MM.1S (cell line): Measurements from ENCODE around the gene GRK3.
"Not testable (repeated sequence)": the region's sequence is repeated elsewhere in the genome, so short reads cannot be mapped to it uniquely, and the experiment has no call there.

Experiments
- DNase-seq: peaks from one replicate; pipeline ENCODE4 v3.0.0-alpha.2; 2015
- H2AFZ ChIP-seq: fragments of 300-600 bp; sonication (generic); 2 replicates; pipeline ENCODE4 v1.6.0; 2016; ENCODE audit warnings: antibody characterized with exemption, low read length
- H3F3A ChIP-seq: fragments of 300-600 bp; sonication (generic); 2 replicates; pipeline ENCODE4 v1.6.1; 2016; ENCODE audit warnings: mild to moderate bottlenecking, antibody characterized with exemption, low read length, moderate library complexity, mixed read lengths; ENCODE audit not compliant: insufficient read depth
- H3K27ac ChIP-seq: fragments of 300-600 bp; sonication (generic); 2 replicates; pipeline ENCODE4 v1.5.1; 2016; ENCODE audit warnings: mild to moderate bottlenecking, low read length
- H3K27me3 ChIP-seq: fragments of 300-600 bp; sonication (generic); replicated peaks from 2 replicates; pipeline ENCODE4 v1.6.0; 2016; ENCODE audit warnings: low read length; ENCODE audit not compliant: insufficient read depth
- H3K36me3 ChIP-seq: fragments of 300-600 bp; sonication (generic); replicated peaks from 2 replicates; pipeline ENCODE4 v1.6.1; 2016; ENCODE audit warnings: mild to moderate bottlenecking, low read length, mixed read lengths; ENCODE audit not compliant: insufficient read depth
- H3K4me1 ChIP-seq: fragments of 300-600 bp; sonication (generic); 2 replicates; pipeline ENCODE4 v1.6.1; 2016; ENCODE audit warnings: low read length, mixed read lengths
- H3K4me2 ChIP-seq: fragments of 300-600 bp; sonication (generic); 2 replicates; pipeline ENCODE4 v1.6.0; 2016; ENCODE audit warnings: low read depth, low read length
- H3K4me3 ChIP-seq: fragments of 300-600 bp; sonication (generic); 2 replicates; pipeline ENCODE4 v1.5.1; 2016; ENCODE audit warnings: low read length, mixed read lengths
- H3K79me2 ChIP-seq: fragments of 300-600 bp; sonication (generic); 2 replicates; pipeline ENCODE4 v1.6.1; 2016; ENCODE audit warnings: mixed run types, low read length, mixed read lengths
- H3K9ac ChIP-seq: fragments of 300-600 bp; sonication (generic); 2 replicates; pipeline ENCODE4 v1.6.1; 2016; ENCODE audit warnings: low read length, mixed read lengths
- H3K9me2 ChIP-seq: fragments of 300-600 bp; sonication (generic); replicated peaks from 2 replicates; pipeline ENCODE4 v1.6.1; 2016; ENCODE audit warnings: mild to moderate bottlenecking, low read length, mixed read lengths; ENCODE audit not compliant: insufficient read depth
- H3K9me3 ChIP-seq: fragments of 300-600 bp; sonication (generic); replicated peaks from 2 replicates; pipeline ENCODE4 v1.6.1; 2016; ENCODE audit warnings: mild to moderate bottlenecking, low read length, mixed read lengths; ENCODE audit not compliant: insufficient read depth
- H4K20me1 ChIP-seq: fragments of 300-600 bp; sonication (generic); 2 replicates; pipeline ENCODE4 v1.6.1; 2016; ENCODE audit warnings: mild to moderate bottlenecking, low read length, moderate library complexity, mixed read lengths; ENCODE audit not compliant: insufficient read depth
- EZH2 ChIP-seq: fragments of 300-600 bp; sonication (generic); optimal IDR thresholded peaks from 2 replicates; pipeline ENCODE3; 2017; ENCODE audit warnings: low read depth, mild to moderate bottlenecking, antibody characterized with exemption, low read length, mixed read lengths
- EZH2phosphoT487 ChIP-seq: fragments of 300-600 bp; sonication (generic); IDR thresholded peaks from 2 replicates; pipeline ENCODE4 v1.6.1; 2018; ENCODE audit warnings: antibody characterized with exemption, low read length
- TF ChIP-seq, protein P1 (sequence below): fragments of 300-600 bp; sonication (generic); IDR thresholded peaks from 2 replicates; pipeline ENCODE4 v1.5.1; 2016; ENCODE audit warnings: antibody characterized with exemption, low read length, mixed read lengths

GRK3 gene

DNA sequence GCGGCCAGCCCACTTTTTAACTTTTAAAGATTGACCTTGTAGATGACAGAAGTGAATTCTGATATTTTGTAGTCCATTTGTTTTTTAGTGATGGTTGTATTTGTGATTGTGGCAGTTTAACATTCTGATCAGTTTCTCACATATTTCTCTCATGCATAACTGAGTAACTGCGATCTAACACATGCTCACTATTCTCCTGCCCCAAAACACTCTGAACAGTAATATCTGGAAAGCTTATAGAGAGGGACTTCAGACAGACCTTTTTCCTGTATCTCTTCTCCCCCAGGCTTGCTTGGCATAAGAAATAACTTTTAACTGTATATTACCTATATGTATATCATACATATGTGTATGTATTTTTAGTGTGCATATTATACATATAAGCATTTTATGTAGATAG is 140.2 kb downstream of the GRK3 start:
- no peak for DNase-seq
- Histone ChIP-seq H3K4me1 (no peaks in the 10 kb centered on the region), H3F3A (no peaks in the 10 kb centered on the region), H3K36me3 (no peaks in the 10 kb centered on the region), H2AFZ (no peak overlapping the region), H3K4me2 (no peak overlapping the region), H3K27ac (no peak overlapping the region), H4K20me1 (no peaks in the 10 kb centered on the region), H3K79me2 (no peaks in the 10 kb centered on the region), H3K4me3 (no peak overlapping the region), H3K9me3 (no peaks in the 10 kb centered on the region), H3K9me2 (no peaks in the 10 kb centered on the region), H3K9ac (no peak overlapping the region), H3K27me3 (no peaks in the 10 kb centered on the region)
- TF ChIP-seq EZH2 (no peak), EZH2phosphoT487 (no peak)

DNA sequence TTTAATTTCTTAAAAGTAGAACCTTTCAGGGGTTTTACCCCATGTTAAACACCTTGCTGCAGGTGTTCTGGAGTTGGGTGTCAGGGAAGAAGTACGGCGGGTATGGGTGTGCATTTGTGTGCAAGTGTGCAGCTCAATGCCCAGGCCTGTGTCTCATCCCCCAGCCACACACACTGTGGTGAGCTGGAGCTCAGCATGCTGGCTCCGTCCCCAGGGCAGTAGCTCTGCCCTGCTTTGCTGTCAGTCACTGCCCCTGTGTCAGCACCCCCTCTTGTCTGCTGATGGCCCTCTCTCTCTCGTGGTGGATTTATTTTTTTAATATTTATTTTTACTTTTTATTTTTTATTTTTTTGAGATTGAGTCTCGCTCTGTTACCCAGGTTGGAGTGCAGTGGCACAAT is 141.7 kb downstream of the GRK3 start:
- DNase-seq = no peak
- Histone ChIP-seq H3K79me2 (no peaks in the 10 kb centered on the region), H3K9ac (no peak overlapping the region), H3K9me2 (no peaks in the 10 kb centered on the region), H3K4me1 (no peaks in the 10 kb centered on the region), H2AFZ (no peak overlapping the region), H3K4me2 (no peak overlapping the region), H3K36me3 (no peaks in the 10 kb centered on the region), H3K9me3 (no peaks in the 10 kb centered on the region), H3F3A (no peaks in the 10 kb centered on the region), H3K27me3 (no peaks in the 10 kb centered on the region), H3K4me3 (no peak overlapping the region), H4K20me1 (no peaks in the 10 kb centered on the region), H3K27ac (no peak overlapping the region)
- TF ChIP-seq EZH2 = no peak
- TF ChIP-seq, protein P1, sequence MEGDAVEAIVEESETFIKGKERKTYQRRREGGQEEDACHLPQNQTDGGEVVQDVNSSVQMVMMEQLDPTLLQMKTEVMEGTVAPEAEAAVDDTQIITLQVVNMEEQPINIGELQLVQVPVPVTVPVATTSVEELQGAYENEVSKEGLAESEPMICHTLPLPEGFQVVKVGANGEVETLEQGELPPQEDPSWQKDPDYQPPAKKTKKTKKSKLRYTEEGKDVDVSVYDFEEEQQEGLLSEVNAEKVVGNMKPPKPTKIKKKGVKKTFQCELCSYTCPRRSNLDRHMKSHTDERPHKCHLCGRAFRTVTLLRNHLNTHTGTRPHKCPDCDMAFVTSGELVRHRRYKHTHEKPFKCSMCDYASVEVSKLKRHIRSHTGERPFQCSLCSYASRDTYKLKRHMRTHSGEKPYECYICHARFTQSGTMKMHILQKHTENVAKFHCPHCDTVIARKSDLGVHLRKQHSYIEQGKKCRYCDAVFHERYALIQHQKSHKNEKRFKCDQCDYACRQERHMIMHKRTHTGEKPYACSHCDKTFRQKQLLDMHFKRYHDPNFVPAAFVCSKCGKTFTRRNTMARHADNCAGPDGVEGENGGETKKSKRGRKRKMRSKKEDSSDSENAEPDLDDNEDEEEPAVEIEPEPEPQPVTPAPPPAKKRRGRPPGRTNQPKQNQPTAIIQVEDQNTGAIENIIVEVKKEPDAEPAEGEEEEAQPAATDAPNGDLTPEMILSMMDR = no peak
- no peak for TF ChIP-seq EZH2phosphoT487

DNA sequence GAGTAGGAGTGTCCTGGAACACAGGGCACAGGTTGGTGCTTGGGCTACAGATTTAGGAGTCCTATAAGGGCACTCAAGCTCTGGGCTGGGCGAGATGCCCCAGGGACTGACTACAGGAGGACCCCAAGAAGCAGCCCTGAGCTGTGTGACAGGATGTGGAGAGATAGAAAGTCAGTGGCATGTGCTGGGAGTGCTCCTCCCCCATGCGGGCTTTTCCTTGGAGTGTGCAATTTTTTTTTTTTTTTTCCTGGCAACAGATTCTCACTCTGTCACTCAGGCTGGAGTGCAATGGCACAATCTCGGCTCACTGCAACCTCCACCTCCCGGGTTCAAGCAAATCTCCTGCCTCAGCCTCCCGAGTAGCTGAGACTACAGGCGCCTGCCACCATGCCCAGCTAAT is 144.0 kb downstream of the GRK3 start:
- H3K9me3 ChIP-seq, H3K4me3 ChIP-seq, H3K36me3 ChIP-seq, H3K4me1 ChIP-seq, H4K20me1 ChIP-seq, H3K9me2 ChIP-seq, H3K27ac ChIP-seq, H3F3A ChIP-seq, H3K79me2 ChIP-seq, H3K4me2 ChIP-seq, H2AFZ ChIP-seq, H3K27me3 ChIP-seq, H3K9ac ChIP-seq, DNase-seq: not testable (repeated sequence)

DNA sequence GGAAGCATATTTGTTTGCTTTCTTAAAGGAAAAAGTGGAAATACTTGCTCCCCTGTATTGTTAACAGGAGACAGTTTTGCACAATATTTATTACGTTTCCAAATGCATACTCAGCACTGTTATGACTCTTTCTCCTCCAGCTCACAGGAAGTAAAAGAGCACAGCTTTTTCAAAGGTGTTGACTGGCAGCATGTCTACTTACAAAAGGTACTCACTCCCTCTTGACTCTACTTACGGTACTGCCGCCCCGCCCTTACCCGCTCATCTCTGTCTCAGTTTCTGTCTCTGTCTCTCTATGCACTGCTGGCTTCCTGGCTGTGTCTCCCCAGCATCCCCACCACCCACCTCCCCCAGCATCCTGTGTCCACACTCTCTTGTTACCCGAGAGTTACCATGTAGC is 145.3 kb downstream of the GRK3 start:
- Histone ChIP-seq H3K4me1 (no peaks in the 10 kb centered on the region), H3K27me3 (no peaks in the 10 kb centered on the region), H2AFZ (no peak overlapping the region), H4K20me1 (no peaks in the 10 kb centered on the region), H3K9me3 (no peaks in the 10 kb centered on the region), H3K9ac (no peak overlapping the region), H3K36me3 (no peaks in the 10 kb centered on the region), H3K4me2 (no peak overlapping the region), H3F3A (no peaks in the 10 kb centered on the region), H3K27ac (no peak overlapping the region), H3K4me3 (no peak overlapping the region), H3K79me2 (no peaks in the 10 kb centered on the region), H3K9me2 (no peaks in the 10 kb centered on the region)
- no peak for DNase-seq
- TF ChIP-seq, protein P1 = no peak
